Panc1 (cell line): ENCODE data around the gene SETDB2. TPM values are rescaled to one million over a fixed set of nuclear protein-coding genes. Genes with fewer than 3 reads are reported as not detected.
"Not testable (repeated sequence)": the region's sequence is repeated elsewhere in the genome, so short reads cannot be mapped to it uniquely, and the experiment has no call there.

Experiments used
- ATAC-seq: fragments of 200-7000 bp; cut with Tn5 transposase; 2 replicates; pipeline ENCODE4 v1.9.1; 2020; ENCODE audit warnings: mild to moderate bottlenecking, moderate library complexity
- BruUV-seq: library from RNA; stranded (reverse); fragments of 400-500 nt; replicated peaks from 2 replicates; lab custom pipeline; 2021; lab: Mats Ljungman, UMichigan
- CTCF ChIA-PET: fragments of 300-600 bp; sonication (Branson Sonifier 250); formaldehyde crosslinking; loops from one replicate; lab custom pipeline; 2022; ENCODE audit warnings: antibody characterized with exemption; lab: Charles Lee
- POLR2A ChIA-PET: fragments of 300-600 bp; sonication (Branson Sonifier 250); formaldehyde crosslinking; loops from one replicate; lab custom pipeline; 2022; ENCODE audit warnings: antibody characterized with exemption; lab: Charles Lee
- DNase-seq: peaks from one replicate; pipeline ENCODE4 v3.0.0-alpha.2; 2010; ENCODE audit warnings: low read depth, low spot score
- H3K27ac ChIP-seq: 2 replicates; pipeline ENCODE4 v1.5.1; 2011; ENCODE audit warnings: mild to moderate bottlenecking, low read length, inconsistent platforms
- H3K27me3 ChIP-seq: fragments of 200-500 bp; sonication (Bioruptor generic); 2 replicates; pipeline ENCODE4 v1.6.0; 2014; ENCODE audit warnings: low read length, inconsistent platforms; ENCODE audit not compliant: control insufficient read depth, insufficient read depth
- H3K36me3 ChIP-seq: fragments of 200-500 bp; sonication (Bioruptor generic); 2 replicates; pipeline ENCODE4 v1.5.1; 2014; ENCODE audit warnings: inconsistent platforms, mild to moderate bottlenecking, low read length, moderate library complexity; ENCODE audit not compliant: control insufficient read depth, insufficient read depth
- H3K4me1 ChIP-seq: 2 replicates; pipeline ENCODE4 v1.5.1; 2011; ENCODE audit warnings: inconsistent platforms, mild to moderate bottlenecking, low read length, moderate library complexity; ENCODE audit not compliant: control insufficient read depth, insufficient read depth
- H3K4me3 ChIP-seq, 2 experiments: 2 replicates each; pipeline ENCODE4 v1.5.1; 2011 to 2012; ENCODE audit warnings: low read depth in 2 of 2, low read length in 2 of 2, mild to moderate bottlenecking in 2 of 2, inconsistent platforms in 1 of 2, moderate library complexity in 1 of 2
- H3K9me3 ChIP-seq: fragments of 200-500 bp; sonication (Bioruptor generic); 2 replicates; pipeline ENCODE4 v1.5.1; 2014; ENCODE audit warnings: low read depth, mild to moderate bottlenecking, inconsistent platforms, low read length, moderate library complexity; ENCODE audit not compliant: control insufficient read depth, insufficient read depth
- POLR2AphosphoS5 ChIP-seq: IDR thresholded peaks from 2 replicates; pipeline ENCODE4 v1.6.1; 2012; ENCODE audit warnings: mild to moderate bottlenecking, low read depth, low read length, moderate library complexity
- in situ Hi-C: cut with HindIII; loops from 2 replicates; pipeline ENCODE4 v1.10.0; 2016; ENCODE audit warnings: low sequenced_read_pairs, low pct_unique_long_range_greater_than_20kb
- intact Hi-C: fragments of 100-400 bp; cut with micrococcal nuclease; formaldehyde crosslinking; loops from one replicate; pipeline ENCODE4 v1.10.0; 2022; ENCODE audit not compliant: unreplicated experiment
- total RNA-seq: library from RNA; stranded (reverse); gene quantifications from one replicate; pipeline ENCODE4 v1.2.1, GENCODE V29; 2021; ENCODE audit not compliant: unreplicated experiment
- TF ChIP-seq, protein P1 (sequence below): fragments of 450-650 bp; IDR thresholded peaks from 2 replicates; pipeline ENCODE4 v1.5.1; 2017; ENCODE audit warnings: mild to moderate bottlenecking
- TF ChIP-seq, protein P2 (sequence below), 2 experiments: IDR thresholded peaks; 2 replicates each; pipeline ENCODE4 v1.6.1; 2011 to 2012; ENCODE audit warnings: low read depth in 2 of 2, control low read depth in 1 of 2, low read length in 1 of 2, mild to moderate bottlenecking in 1 of 2, moderate library complexity in 1 of 2; ENCODE audit not compliant: insufficient read depth in 1 of 2

Gene SETDB2
- total RNA-seq, 1 experiment from 2014 or later = 6.1 TPM

- H3K9me3 ChIP-seq = no peaks in the 10 kb centered on the region
- POLR2A ChIA-PET = no interaction called here
- no peaks in the 10 kb centered on the region for H3K36me3 ChIP-seq
- H3K4me3 ChIP-seq = peak overlapping the region; percentile 57 to 70
- CTCF ChIA-PET = no interaction called here
- intact Hi-C loops (no loop called here), in situ Hi-C loops (no loop called here)
- ATAC-seq (no peak), DNase-seq (no peak)
- H3K27me3 ChIP-seq = no peaks in the 10 kb centered on the region
- no TSS peak for BruUV-seq
- H3K4me1 ChIP-seq = peaks cover 7% of the 10 kb centered on the region; the same call in 1 of the 2 replicates
- H3K27ac ChIP-seq = peak overlapping the region; percentile 81
- TF ChIP-seq, protein P1, sequence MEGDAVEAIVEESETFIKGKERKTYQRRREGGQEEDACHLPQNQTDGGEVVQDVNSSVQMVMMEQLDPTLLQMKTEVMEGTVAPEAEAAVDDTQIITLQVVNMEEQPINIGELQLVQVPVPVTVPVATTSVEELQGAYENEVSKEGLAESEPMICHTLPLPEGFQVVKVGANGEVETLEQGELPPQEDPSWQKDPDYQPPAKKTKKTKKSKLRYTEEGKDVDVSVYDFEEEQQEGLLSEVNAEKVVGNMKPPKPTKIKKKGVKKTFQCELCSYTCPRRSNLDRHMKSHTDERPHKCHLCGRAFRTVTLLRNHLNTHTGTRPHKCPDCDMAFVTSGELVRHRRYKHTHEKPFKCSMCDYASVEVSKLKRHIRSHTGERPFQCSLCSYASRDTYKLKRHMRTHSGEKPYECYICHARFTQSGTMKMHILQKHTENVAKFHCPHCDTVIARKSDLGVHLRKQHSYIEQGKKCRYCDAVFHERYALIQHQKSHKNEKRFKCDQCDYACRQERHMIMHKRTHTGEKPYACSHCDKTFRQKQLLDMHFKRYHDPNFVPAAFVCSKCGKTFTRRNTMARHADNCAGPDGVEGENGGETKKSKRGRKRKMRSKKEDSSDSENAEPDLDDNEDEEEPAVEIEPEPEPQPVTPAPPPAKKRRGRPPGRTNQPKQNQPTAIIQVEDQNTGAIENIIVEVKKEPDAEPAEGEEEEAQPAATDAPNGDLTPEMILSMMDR = peak; percentile 3; the same call in 1 of the 2 replicates
- no peak for TF ChIP-seq POLR2AphosphoS5
These were observed 50.6 kb downstream of the SETDB2 start for GRCh38 chr13:49494645-49495044.

DNA sequence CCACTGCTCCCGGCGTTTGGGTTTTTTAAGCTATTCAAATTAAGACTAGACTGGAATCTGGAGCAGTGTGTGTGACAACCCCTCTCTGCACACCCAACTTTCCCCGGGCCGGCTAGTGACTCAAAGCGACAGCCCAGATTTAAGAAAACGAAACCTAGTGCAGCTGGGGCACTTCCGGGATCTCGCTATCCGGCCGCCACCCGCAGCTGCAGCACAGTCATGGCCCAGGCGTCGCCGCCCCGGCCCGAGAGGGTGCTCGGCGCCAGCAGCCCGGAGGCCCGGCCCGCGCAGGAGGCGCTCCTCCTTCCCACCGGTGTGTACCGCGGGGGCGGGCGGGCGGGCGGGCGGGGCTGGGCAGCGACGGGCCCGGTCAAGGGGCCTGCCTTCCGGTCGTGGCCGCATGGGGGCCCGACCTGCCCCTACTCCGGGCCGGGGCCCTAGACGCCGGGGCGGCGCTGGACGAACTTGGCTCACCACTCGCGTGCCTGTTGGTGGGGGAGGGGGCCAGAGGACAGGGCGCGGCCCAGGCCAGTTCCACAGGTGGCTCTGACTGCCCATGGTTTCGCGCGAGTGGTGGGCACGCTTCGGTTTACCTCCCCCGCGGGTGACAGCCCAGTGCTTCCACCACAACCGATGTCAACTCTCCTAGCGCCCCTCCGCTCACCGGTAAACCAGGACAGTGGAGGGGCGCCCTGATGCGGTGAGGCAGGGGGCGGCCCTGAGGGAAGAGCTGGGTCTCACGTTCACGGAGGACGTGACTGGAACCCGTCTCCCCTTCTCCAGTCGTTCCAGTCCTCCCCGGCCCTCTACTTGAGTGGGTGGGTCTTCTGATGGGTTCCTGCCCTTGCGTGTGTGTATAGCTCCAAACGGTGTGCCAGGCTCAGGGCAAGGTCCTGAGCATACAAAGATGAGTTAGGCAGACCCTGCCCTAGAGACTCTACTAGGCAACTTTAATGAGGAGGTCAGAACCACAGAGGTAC, 52.0 kb downstream of the SETDB2 start, which contains the start of gene PHF11:
PHF11 (plus strand) TSS at position 171 of the 980 bp plus-strand sequence; CDS start at position 220, 49 bp downstream.
- no peaks in the 10 kb centered on the region for H3K27me3 ChIP-seq
- peak within 1 kb of the TSS; percentile 57 to 70 for H3K4me3 ChIP-seq
- BruUV-seq = no TSS peak
- H3K9me3 ChIP-seq = no peaks in the 10 kb centered on the region
- no peak for DNase-seq
- in situ Hi-C loops = no loop called here
- peaks cover 7% of the 10 kb centered on the region; the same call in 1 of the 2 replicates for H3K4me1 ChIP-seq
- ChIA-PET POLR2A (interaction anchor here (0.6 to 0.7 kb wide), 3 partner anchors 30 to 745 kb away, joined by 5 to 7 read pairs (median 6); no protein-coding TSS in a partner anchor), CTCF (no interaction called here)
- peak; percentile 89 for ATAC-seq
- H3K36me3 ChIP-seq = no peaks in the 10 kb centered on the region
- H3K27ac ChIP-seq = peak within 1 kb of the TSS; percentile 81
- TF ChIP-seq, protein P1 = 0 out of 2 replicates have a peak, but pooled peaks have one; percentile 12
- TF ChIP-seq, protein P2, sequence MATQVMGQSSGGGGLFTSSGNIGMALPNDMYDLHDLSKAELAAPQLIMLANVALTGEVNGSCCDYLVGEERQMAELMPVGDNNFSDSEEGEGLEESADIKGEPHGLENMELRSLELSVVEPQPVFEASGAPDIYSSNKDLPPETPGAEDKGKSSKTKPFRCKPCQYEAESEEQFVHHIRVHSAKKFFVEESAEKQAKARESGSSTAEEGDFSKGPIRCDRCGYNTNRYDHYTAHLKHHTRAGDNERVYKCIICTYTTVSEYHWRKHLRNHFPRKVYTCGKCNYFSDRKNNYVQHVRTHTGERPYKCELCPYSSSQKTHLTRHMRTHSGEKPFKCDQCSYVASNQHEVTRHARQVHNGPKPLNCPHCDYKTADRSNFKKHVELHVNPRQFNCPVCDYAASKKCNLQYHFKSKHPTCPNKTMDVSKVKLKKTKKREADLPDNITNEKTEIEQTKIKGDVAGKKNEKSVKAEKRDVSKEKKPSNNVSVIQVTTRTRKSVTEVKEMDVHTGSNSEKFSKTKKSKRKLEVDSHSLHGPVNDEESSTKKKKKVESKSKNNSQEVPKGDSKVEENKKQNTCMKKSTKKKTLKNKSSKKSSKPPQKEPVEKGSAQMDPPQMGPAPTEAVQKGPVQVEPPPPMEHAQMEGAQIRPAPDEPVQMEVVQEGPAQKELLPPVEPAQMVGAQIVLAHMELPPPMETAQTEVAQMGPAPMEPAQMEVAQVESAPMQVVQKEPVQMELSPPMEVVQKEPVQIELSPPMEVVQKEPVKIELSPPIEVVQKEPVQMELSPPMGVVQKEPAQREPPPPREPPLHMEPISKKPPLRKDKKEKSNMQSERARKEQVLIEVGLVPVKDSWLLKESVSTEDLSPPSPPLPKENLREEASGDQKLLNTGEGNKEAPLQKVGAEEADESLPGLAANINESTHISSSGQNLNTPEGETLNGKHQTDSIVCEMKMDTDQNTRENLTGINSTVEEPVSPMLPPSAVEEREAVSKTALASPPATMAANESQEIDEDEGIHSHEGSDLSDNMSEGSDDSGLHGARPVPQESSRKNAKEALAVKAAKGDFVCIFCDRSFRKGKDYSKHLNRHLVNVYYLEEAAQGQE (IDR thresholded peaks at IDR 0.05; ENCODE audit: insufficient read depth in 1 of 2, low read depth in 2 of 2, low read length in 1 of 2) = no peak
- intact Hi-C loops = no loop called here

GRCh38 chr13:49496837-49497236, 52.8 kb downstream of the SETDB2 start:
- BruUV-seq, H3K4me1 ChIP-seq, DNase-seq, intact Hi-C loops, H3K27me3 ChIP-seq, CTCF ChIA-PET, H3K36me3 ChIP-seq, H3K27ac ChIP-seq, H3K4me3 ChIP-seq, H3K9me3 ChIP-seq, ATAC-seq, in situ Hi-C loops: not testable (repeated sequence)
- POLR2A ChIA-PET = interaction anchor here (0.6 kb wide), 1 partner anchor 31 kb away, joined by 7 read pairs; no protein-coding TSS in a partner anchor
